Activated CD4-positive, alpha-beta T cell treated with anti-CD3 and anti-CD28 coated beads for 1 hour (primary cell): ENCODE measurements around the gene SHQ1.
"Not testable (repeated sequence)": the region's sequence is repeated elsewhere in the genome, so short reads cannot be mapped to it uniquely, and the experiment has no call there.

Experiments used
- DNase-seq: peaks from one replicate; pipeline ENCODE4 v3.0.0-alpha.2; 2020

Gene SHQ1

DNA sequence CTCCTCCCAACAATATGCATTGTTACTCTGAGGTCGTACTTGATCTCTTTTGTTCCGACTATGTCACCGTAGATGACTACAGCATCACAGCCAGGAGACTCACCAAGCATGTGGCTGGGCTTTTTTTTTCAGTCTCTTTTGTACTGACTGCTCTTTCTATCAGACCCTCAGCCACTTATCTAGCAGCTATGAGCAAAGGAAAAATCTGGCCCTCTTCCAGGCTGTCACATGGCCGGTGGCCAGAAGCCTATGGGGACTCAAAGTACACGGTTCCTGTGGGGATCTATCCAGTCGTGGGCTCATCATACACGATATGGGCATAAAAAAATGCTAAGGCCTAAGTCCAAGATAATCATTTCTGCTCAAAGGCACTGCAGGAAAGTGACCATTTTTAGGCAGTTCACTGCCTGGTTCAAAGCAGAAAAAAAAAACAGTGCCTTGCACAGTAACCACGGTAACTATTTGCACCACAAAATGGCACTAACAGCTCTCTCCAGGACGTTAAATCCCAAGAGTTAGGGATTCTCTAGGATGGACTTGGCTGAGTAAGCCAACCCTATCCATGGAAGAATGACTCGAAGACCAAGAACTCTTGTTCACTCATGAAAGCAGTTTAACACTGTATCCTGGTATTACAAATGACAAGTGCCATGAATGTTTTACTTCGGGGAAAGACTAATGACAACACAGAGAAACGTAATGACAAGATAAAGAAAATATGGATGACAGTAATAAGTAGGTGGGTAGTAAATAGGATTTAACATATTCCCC lies 50.3 kb downstream of the SHQ1 start:
- no peak for DNase-seq

DNA sequence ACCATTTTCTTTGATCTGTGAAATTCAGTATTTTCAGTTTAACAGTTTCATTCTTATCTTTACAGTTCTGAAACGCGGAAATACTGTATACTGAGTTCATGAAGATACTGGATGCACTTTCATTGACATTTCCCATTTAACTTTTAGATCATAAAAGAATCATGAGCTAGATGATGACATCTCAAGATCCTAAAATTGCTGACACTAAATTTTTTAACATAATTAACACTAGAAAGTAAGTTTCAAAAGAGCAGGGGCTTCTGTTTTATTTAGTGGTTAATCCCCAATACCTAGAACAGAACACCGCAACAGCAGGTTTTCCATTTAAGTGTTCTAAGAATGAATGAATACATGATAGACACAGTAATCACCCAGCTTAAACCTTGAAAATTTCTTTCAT lies 54.2 kb downstream of the SHQ1 start:
- no peak for DNase-seq

DNA sequence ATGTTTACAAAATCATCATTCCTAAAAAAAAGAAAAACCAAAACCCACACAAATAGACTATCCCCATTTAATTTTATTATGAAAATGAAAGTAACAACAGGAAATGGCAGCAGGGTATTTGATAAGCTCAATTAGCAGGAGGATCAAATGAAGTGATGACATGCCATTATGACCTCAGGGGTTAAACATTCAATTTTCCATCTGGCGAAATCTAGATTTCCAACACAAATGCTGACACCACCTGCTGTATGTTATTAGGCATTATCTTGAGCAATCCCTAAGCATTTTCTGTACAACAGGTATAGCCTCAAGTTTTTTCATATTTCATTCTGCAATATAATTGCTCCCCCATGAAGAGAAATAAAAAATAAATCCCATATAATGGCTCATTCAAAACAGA lies 57.1 kb downstream of the SHQ1 start:
- no peak for DNase-seq

DNA sequence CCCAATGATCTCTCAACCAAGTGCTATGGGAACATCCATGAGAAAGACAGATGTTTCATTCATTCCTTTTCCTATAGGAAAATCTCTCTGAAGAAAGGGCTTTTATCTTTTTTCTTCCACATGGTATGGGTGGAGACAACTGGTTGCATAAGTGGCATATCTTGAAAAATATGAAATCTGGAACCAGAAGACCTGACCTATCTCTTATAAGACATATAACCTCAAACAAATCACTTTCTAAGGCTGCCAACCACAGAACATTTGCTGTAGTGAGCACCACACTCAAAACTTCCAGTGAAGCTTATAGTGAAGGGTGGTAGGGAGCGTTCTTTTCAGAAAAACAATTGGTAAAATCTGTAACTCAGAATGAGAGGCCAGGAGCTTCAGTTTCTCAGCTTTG lies 58.5 kb downstream of the SHQ1 start:
- no peak for DNase-seq

DNA sequence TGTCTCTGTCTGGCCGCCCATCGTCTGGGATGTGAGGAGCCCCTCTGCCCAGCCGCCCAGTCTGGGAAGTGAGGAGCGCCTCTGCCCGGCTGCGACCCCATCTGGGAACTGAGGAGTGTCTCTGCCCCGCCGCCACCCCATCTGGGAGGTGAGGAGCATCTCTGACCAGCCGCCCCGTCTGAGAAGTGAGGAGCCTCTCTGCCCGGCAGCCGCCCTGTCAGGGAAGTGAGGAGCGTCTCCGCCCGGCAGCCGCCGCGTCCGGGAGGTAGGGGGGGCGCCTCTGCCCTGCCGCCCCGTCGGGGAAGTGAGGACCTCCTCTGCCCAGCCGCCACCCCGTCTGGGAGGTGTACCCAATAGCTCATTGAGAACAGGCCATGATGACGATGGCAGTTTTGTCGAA lies 60.0 kb downstream of the SHQ1 start:
- DNase-seq, result not testable (repeated sequence)

DNA sequence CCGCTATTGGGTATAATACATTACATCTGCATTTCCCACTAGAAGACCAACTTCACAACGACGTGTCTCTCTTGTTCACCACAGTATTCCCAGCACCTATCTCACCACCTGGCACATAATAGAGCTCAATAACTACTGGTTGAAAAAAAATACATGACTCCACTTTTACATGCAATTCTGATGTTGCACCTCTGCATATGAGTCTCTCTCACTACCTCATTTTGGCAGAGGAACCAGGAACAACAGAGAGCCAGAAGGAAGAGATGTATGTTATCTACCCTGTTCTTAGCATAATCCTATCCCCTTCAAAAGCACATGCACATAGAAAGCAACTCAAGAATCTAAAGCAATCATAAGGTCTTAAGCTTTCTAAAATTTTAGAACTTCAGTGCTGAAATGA lies 61.6 kb downstream of the SHQ1 start:
- no peak for DNase-seq

DNA sequence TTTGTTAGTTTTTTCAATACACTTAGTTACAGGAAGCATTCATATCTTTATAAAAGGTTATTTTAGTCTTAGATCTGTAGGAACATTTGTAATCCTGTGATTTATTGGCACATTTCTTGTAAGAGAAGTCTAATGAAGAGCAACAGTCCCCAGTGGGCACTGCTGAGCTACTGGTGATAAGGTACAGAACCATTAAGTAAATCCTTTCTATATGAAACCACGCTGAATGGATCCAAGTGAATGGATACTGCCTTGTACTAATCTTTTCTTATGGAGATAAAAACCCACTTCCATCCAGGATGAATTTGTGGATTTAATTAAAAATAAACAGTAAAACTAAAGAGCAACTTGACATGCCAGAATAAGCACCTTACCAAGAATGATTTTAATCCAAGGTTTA lies 64.0 kb downstream of the SHQ1 start:
- DNase-seq, result no peak

DNA sequence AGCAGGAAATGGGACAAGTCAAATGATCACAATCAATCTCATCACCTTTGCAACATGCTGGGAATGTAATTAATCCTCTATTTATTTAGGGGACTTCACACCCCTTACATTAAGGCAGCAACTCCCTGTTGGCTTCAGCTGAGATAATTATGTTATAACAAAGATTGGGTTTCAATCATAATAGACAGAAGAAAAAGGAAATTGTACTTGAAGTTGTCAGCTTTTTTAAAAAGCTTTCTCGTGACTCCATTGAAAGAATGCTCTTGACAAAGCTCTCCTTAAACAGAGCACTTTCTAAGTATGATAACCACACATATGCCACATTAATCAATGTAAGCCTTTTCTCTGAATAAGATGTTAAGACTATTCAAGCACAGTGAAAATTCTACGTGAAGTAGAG lies 65.7 kb downstream of the SHQ1 start:
- DNase-seq, result no peak

DNA sequence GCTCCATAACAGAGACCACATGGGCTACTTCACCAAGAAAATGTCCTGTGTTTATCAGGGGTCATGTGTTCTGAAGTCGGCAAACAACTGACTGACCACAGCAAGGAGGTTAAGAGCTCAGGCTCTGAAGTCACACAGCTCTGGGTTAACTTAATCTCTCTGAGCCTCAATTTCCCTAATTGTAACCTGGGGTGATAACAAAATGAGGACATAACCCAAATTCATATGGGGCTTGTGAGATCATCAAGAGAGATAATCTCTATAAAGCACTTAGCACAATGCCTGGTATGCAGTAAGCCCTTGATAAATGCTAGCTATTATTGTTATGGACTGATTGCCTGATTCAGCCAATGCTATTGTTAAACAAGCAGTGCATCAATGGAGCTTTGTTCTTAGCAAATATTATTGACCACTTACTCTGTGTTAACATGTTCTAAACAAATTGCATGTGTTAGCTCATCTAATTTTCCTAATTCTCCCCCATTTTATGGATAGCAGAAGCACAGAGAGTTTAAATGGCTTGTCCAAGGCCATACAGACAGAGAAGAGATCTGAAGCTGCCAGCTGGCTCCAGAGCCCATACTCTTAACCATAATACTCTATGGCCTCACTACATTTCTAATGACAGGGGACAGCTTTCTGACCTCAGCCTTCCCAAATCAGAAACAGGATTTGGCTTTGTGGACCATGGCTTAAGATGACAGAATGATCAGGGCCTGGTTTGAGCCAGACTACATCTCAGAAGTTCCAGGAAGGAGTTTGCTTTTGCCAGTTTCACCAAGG lies 78.3 kb downstream of the SHQ1 start:
- no peak for DNase-seq

DNA sequence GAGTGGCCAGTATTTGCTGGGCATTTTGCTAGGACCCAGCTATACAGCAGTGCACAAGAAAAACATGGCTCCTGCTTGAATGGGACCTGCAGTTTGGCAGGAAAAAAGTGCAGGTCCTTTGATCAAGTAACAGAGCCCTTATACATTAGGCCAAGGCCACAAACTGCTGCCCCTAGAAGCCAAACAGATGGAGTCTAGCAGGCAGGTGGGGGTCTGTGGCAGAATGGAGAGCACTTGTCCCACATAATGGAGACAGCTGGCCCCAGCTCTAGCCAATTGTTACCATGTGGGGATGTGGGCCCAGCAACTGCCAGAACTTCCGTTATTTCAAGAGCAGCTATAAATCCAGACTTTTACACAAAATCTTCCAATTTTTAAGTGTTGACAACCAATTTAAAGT lies 79.3 kb downstream of the SHQ1 start:
- DNase-seq, result no peak

DNA sequence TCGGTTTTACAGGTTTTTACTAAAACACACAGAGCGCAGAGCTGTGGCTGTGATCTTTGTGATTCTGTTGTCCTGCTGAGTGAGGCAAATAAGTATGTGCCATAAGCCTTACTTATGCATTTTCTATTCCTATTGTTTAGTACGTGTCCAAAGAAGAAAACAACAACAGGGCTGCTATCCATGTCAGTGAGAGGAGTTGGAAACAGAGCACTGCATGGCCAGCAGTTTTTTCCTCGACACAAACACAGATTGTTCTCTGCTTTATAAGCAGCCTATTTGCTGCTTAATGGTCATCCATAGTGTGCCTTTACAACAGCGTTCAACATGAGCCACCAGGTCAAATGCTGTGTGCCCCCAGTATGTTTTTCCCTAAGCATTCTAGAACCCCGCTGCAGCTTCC lies 79.8 kb downstream of the SHQ1 start:
- DNase-seq, result no peak

DNA sequence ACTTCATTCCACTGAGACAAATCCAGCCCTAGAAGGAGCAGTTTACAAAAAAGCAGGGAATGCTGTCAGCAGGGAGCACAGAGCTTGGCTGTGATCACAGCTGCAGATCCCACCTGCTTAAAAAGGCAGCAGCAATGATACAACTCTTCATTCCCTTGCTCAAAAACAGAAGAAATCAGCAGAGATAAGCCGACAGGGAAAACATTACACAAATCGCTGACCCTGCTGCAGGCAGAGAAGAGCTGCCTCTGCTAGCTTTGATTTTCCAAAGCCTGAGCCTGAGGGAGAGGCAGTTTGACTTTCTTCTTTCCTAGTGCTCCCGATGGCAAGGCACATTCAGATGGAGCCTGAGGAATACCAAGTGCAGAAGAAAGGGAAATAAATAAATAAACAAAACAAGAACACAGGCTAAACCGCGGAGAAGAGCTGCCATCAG lies 80.2 kb downstream of the SHQ1 start:
- DNase-seq, result no peak

DNA sequence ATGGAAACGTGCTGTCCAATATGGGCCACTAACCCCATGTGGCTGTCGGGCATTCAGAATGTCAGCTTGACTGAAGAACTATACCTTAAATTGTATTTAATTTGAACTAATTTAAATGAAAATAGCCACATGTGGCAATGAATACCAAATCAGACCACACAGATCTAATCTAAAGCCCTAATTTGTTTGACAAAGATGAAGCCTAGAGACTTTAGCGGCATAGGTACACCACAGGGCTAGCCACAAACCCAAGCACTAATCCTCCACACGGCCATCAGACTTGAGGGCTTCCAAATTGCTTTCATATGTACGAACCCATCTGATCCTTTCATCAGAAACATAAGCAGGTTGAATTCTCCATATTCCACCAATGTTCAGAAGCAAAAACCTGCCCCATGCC lies 81.4 kb downstream of the SHQ1 start:
- DNase-seq, result no peak

DNA sequence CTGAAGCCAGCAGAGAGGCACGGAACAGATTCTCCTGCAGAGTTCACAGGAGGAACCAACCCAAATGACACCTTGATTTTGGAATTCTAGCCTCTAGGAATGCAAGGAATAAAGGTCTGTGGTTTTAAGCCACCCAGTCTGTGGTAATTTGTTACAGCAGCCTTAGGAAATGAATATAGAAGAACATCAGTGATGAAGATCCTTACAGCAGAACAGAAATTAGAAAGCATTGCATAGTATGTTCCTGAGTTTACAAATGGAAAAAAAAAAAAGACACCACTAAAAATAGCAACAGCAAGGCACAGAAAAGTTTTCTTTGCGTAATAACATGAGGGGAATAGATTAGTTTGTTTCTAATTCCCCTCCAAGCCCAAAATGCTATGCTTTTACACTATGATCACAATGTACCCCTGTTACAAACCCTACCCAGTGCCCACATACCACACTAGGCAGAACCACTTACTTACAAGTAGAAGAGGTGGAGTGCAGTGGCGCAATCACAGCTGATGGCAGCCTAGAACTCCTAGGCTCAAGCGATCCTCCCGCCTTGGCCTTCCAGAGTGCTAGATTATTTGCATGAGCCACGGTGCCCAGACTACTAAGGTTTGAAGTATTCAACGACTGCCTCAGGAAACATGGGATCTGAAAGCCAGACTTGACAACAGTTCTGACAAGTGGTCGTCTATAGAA lies 84.3 kb downstream of the SHQ1 start:
- no peak for DNase-seq

DNA sequence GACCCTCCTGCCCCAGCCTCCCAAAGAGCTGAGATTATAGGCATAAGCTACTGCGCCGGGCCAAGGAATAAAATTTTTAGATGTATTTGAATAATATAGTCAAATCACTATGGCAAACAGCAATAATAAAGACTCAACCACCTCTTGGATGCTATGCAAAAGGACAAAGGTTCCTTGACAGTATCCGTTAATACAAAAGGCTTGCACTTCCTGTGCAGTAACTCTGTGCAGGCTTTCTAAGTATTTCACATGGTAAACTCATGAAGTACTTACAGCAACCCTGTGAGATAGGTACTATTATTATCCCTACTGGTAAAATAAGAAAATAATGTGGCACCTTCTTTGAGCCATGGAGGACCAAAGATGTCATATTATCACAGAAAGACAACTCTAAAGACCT lies 86.8 kb downstream of the SHQ1 start:
- DNase-seq, result no peak

DNA sequence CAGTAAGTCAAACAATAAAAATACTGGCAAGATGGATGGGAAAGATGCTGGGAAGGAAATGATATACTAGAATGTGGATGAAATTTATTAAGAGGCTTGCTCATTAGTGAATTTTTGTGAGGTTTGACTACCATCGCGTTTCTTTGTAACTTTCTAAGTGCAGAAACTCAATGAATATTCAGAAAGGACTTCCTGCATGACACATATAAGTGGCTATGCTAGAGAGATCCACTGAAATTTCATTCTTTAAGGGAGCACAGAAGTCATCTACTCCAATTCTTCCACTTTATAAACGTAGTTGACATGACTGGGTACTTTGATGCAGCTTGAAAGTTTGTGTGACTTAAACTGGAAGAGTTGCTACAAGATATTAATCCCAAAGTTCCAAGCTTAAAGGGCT lies 88.0 kb downstream of the SHQ1 start:
- no peak for DNase-seq

DNA sequence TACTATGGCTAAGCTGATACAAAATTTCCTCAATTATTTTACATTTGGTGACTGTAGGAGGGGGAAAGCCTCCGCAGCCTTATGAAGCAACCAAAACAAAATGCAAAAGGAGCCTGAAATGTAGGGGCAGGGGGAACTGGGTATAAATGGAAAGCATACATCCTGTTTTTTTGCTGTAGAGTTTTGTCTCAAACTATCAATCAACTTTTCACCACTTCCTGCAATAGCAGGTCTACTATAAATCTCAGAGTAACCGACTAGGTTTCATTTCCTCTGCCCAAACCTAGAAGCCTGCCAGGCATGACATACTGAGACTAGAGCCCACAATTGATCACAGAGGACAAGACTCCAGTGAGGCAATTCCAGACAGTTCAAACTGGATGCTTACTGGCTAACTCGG lies 91.3 kb downstream of the SHQ1 start:
- DNase-seq, result peak; percentile 21

DNA sequence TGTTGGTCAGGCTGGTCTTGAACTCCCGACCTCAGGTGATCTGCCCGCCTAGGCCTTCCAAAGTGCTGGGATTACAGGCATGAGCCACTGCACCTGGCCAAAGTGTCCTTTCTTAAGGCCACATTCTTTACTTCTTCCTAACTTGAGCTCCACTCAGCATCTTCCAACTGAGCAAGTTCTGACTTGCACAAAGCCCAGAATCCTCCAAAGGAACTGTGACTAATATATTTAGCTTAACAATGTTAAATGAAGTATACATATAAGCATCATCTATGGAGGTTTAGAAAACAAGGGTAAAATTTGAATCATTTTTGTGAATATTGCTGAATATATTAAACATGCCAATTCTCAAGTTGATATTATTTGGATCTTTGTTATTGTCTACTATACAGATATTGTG lies 93.7 kb downstream of the SHQ1 start:
- no peak for DNase-seq

DNA sequence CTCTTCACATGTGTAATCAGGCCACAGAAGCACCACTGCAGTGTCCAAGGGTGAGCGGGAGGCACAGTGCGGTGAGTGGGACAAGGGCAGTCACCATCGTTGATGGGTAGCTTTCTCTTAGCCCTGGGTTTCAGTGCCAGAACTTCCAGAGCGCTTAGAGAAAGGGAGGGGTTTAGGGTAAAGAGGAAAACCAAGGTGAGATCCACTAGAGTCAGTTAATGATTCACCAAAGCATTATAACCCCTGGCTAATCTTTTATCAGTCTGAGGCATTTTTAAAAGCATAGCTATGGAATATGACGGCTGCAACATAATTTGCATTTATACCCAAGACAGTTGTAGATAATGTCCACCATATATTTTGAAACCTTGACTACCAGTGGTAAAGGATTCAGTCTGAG lies 94.8 kb downstream of the SHQ1 start:
- DNase-seq, result no peak

DNA sequence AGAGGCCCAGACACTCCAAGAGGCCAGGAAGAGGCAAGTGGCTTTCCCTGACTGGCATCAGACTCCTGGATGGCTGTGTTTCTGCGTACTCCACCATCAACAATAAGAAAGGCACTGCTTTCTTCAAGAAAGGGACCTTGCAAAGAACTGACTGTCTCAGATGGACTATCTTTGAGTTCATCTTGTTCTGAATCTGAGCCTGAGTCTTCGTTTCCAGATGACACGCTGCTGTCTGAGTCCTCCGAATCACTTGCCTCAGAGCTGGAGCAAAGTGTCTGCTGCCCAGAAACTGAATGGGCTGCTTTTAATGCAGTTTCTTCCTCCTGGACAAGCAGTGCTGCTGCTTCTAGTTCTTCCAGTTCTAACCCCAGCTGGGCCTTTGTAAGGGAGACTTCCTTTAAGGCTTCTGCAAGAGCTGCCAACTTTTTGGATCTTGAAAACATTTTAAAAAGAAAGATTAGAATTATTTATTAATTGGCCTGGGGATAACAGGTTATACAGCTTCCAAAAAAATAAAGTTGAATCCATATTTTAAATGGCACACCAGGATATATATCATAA lies 97.8 kb downstream of the SHQ1 start:
- no peak for DNase-seq

DNA sequence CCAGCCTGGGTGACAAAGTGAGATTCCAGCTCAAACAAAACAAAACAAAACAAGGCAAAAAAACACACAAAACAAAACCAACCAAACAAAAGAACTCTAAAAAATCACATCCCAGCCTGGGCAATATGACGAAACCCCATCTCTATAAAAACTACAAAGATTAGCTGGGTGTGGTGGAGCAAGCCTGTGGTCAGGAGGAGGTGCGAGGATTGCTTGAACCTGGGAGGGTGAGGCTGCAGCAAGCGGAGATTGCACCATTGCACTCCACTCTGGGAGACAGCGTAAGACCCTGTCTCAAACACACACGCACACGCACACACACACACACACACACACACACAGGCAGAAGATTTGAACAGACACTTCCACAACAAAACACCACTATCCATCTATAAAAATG lies 99.6 kb downstream of the SHQ1 start:
- DNase-seq, result no peak

DNA sequence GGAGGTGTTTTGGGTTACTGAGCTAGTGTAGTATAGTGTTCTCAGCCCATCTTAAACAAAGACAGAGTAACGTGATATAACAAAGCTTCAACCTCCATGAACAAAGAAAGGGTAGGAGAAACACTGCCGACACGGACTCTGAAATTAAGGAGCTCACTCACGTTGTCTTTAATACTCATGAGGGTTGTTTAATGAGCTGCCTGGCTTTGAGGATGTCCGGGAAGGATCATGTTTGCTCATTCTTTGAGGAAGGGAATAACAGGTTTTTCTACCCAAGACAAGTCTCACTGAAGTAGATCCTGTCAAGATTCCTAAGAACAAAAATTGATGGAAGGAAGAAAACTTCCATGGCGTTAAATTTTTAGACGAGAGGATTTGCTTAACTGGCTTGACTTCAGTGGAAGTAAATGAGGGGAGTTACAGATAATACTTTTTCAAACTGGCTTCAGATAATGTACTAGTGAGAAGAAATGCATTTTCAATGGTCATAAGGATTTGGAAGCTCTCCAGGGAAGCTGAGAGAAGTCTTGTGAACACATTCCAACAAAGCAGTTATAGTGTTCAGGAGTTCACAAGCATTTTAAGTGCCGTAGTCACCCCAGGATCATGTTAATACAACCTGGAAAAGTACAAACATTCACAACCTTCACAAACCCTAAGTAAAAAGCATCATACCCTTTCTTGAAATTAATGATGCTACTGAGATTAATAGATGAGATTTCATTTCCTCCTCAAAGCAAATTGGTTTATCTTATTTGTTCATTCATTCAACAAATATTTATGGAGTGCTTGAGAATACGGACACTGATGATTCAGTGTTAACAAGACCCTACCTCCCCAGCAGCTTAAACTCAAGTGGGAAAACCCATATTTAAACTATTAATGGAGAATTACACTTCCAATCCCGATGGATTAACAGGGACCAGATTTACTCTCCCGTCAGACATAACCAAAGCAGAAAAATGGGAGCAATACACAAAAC lies 101.5 kb downstream of the SHQ1 start:
- no peak for DNase-seq
